ENCODE data around the gene RPRD1A.

GRCh38 chr18:36085195-36085594 lies 17.8 kb upstream of the RPRD1A start:
- TF ChIP-seq CTCF (conservative IDR thresholded peaks at IDR 0.05; ENCODE audit: low read depth, low read length) (no peak), ELK1 (IDR thresholded peaks at IDR 0.05; ENCODE audit: borderline replicate concordance, low read depth, low read length) (no peak), CEBPB (IDR thresholded peaks at IDR 0.05; ENCODE audit: low read depth, low read length) (no peak), RAD21 (IDR thresholded peaks at IDR 0.05; ENCODE audit: low read length) (no peak)

Data from IMR-90 (cell line).